ENCODE results near the gene PIK3R2. TPM values are rescaled to one million over a fixed set of nuclear protein-coding genes. Genes with fewer than 3 reads are reported as not detected.

PIK3R2 gene
- total RNA-seq, 3 donors from 2014 or later = 16.5 to 21.4 (median 19.6) TPM

GRCh38 chr19:18119013-18119716, 33.8 kb upstream of the PIK3R2 start:
- DNase-seq (peak; percentile 46), ATAC-seq (peak; percentile 39 to 46)
- Mint-ChIP-seq H3K4me1 (ENCODE audit: low read depth) (peaks cover 32% of the 10 kb centered on the region), H3K9me3 (no peaks in the 10 kb centered on the region), H3K36me3 (ENCODE audit: insufficient read depth) (peaks cover 7% of the 10 kb centered on the region), H3K4me3 (peak overlapping the region; percentile 82), H3K27me3 (ENCODE audit: low read depth) (no peaks in the 10 kb centered on the region)

- ATAC-seq (peak; percentile 9 to 26), DNase-seq (peak; percentile 65)
- Mint-ChIP-seq H3K4me1 (ENCODE audit: low read depth) (peaks cover 32% of the 10 kb centered on the region), H3K4me3 (peak overlapping the region; percentile 82), H3K36me3 (ENCODE audit: insufficient read depth) (peaks cover 12% of the 10 kb centered on the region), H3K27me3 (ENCODE audit: low read depth) (no peaks in the 10 kb centered on the region), H3K9me3 (no peaks in the 10 kb centered on the region)
These were observed 33.3 kb upstream of the PIK3R2 start for GRCh38 chr19:18119717-18120105.

DNA sequence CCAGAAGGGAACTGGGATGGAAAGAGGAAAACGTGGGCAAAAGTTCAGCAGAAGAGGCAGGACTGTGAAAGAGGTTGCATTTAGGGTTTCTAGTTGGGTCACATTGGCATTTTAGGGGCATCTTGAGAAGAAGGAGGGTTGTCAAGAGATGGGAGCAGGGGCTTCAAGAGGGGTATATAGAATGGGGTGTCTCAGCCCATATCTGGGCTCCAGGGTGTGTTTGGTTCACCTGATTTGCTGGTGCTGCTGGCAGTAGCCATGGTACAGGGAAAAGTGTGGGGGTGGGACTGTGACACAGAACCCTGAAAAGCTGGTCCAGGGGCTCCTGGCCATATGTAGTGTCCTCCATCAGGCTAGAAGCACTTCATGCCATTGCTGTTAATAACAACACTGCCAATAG, 32.8 kb upstream of the PIK3R2 start:
- peak overlapping the region; percentile 82 for H3K4me3 Mint-ChIP-seq
- DNase-seq = no peak
- ATAC-seq = no peak
- H3K27me3 Mint-ChIP-seq (ENCODE audit: low read depth) = no peaks in the 10 kb centered on the region
- peaks cover 32% of the 10 kb centered on the region for H3K4me1 Mint-ChIP-seq (ENCODE audit: low read depth)
- H3K9me3 Mint-ChIP-seq = no peaks in the 10 kb centered on the region
- peaks cover 12% of the 10 kb centered on the region for H3K36me3 Mint-ChIP-seq (ENCODE audit: insufficient read depth)

DNA sequence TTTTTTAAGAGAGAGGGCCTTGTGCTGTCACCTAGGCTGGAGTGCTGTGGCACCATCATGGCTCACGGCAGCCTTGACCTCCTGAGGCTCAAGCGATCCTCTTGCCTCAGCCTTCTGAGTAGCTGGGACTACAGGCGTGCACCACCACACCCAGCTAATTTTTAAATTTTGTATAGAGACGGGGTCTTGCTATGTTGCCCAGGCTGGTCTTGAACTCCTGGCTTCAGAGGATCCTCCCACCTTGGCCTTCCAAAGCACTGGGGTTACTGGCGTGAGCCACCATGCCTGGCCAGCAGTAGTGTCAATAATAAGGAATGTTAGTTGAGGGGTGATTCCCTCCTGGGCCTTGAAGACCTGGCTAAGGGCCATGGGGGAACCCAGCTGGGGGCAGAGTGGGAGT, 31.8 kb upstream of the PIK3R2 start:
- DNase-seq = no peak
- Mint-ChIP-seq H3K4me3 (no peak overlapping the region), H3K4me1 (ENCODE audit: low read depth) (peaks cover 32% of the 10 kb centered on the region), H3K9me3 (no peaks in the 10 kb centered on the region), H3K27me3 (ENCODE audit: low read depth) (no peaks in the 10 kb centered on the region), H3K36me3 (ENCODE audit: insufficient read depth) (peaks cover 15% of the 10 kb centered on the region)
- ATAC-seq = no peak

DNA sequence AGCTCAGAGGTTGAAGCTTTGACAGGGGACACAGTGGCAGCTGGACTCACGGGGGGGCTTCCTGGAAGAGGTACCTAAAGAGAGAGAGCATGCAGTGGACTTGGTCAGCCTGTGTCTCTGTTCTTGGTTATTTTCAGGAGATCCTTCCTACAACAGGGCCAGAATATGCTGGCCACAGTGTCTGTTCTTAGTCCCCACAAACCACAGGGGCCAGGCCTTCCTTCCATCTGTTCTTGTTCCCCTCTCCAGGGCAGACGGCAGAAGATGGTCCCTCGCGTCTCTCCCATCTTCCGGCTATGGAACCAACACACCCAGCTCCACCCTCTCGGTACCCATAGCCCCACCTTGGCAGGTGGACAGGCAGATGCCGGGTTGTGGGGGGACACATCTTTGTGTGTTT, 30.5 kb upstream of the PIK3R2 start:
- DNase-seq (no peak), ATAC-seq (no peak)
- peaks cover 28% of the 10 kb centered on the region for H3K4me1 Mint-ChIP-seq (ENCODE audit: low read depth)
- no peaks in the 10 kb centered on the region for H3K9me3 Mint-ChIP-seq
- no peak overlapping the region for H3K4me3 Mint-ChIP-seq
- H3K27me3 Mint-ChIP-seq (ENCODE audit: low read depth) = no peaks in the 10 kb centered on the region
- H3K36me3 Mint-ChIP-seq (ENCODE audit: insufficient read depth) = peaks cover 15% of the 10 kb centered on the region

DNA sequence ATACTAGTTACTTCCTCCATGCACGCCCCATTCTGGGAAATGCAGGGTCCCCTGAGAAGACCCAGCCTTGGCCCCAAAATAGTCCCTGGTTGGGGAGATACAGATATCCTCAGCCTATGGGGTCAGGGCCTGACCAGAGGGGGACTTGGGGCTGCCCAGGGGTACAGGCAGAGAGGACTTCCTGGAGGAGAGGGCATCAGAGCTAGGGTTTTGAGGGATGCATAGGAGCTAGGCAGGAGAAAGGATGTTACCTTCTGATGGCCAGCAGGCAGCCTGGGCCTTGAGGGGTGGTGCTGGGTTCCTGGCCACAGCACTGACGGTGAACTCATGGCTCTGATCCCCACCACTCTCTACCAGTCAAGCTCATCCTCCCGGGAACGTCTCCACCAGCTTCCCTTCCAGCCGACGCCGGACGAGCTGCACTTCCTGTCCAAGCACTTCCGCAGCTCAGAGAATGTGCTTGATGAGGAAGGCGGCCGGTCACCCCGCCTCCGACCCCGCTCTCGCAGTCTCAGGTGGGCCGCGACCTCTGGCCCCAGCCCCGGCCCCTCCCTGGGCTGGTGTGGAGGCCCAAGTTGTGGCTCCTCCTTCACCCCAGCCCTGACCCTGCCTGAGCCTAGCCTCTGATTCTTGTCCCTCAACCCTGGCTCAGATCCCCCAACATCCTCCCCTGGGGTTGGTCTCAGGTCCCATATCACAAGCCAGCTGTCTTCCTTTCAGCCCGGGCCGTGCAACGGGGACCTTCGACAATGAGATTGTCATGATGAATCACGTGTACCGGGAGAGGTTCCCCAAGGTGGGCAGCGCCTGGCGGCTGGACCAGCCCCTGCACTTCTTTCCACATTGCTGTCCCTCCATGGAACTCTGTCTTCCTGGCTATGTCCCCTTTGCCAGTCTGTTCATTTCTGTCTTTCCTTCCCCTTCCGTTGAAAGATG, 29.8 kb upstream of the PIK3R2 start:
- H3K4me1 Mint-ChIP-seq (ENCODE audit: low read depth) = peaks cover 26% of the 10 kb centered on the region
- ATAC-seq = no peak

GRCh38 chr19:18123819-18124218, 29.1 kb upstream of the PIK3R2 start:
- Mint-ChIP-seq H3K4me3 (no peak overlapping the region), H3K36me3 (ENCODE audit: insufficient read depth) (peaks cover 20% of the 10 kb centered on the region), H3K9me3 (no peaks in the 10 kb centered on the region), H3K27me3 (ENCODE audit: low read depth) (no peaks in the 10 kb centered on the region), H3K4me1 (ENCODE audit: low read depth) (peaks cover 20% of the 10 kb centered on the region)
- no peak for ATAC-seq
- DNase-seq = no peak

More for the DNA sequence above, 29.8 kb upstream of the PIK3R2 start:
- no peaks in the 10 kb centered on the region for H3K9me3 Mint-ChIP-seq
- no peak overlapping the region for H3K4me3 Mint-ChIP-seq
- H3K27me3 Mint-ChIP-seq (ENCODE audit: low read depth) = no peaks in the 10 kb centered on the region
- no peak for DNase-seq
- H3K36me3 Mint-ChIP-seq (ENCODE audit: insufficient read depth) = peaks cover 15% of the 10 kb centered on the region

- no peak for ATAC-seq
- Mint-ChIP-seq H3K36me3 (ENCODE audit: insufficient read depth) (peaks cover 22% of the 10 kb centered on the region), H3K27me3 (ENCODE audit: low read depth) (no peaks in the 10 kb centered on the region), H3K4me1 (ENCODE audit: low read depth) (peaks cover 1% of the 10 kb centered on the region), H3K9me3 (no peaks in the 10 kb centered on the region), H3K4me3 (no peak overlapping the region)
- DNase-seq = no peak
These were observed 26.9 kb upstream of the PIK3R2 start for GRCh38 chr19:18126097-18126496.

DNA sequence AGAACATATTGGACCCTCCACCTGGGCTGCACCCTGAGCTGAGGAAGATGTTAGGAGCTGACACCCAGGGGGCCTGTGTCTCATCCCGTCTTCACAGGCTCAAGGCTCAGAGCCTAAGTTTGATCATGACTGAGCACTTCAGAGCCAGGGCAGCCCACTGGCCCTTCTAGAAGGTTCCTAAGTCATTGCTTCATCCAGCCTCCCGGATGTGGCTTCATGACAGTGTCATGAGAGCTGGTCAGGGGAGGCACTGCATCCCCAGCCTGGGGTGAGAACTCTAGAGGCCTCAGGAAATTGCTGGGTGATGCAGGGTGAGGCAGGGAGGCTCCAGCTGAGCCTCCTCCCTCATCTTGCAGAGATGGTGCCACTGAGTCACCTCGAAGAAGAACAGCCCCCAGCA, 24.9 kb upstream of the PIK3R2 start:
- H3K4me1 Mint-ChIP-seq (ENCODE audit: low read depth) = peaks cover 1% of the 10 kb centered on the region
- DNase-seq (no peak), ATAC-seq (peak in 1 of 2 donors; percentile 25)
- peaks cover 28% of the 10 kb centered on the region for H3K36me3 Mint-ChIP-seq (ENCODE audit: insufficient read depth)
- no peaks in the 10 kb centered on the region for H3K9me3 Mint-ChIP-seq
- H3K4me3 Mint-ChIP-seq = no peak overlapping the region
- H3K27me3 Mint-ChIP-seq (ENCODE audit: low read depth) = no peaks in the 10 kb centered on the region

- Mint-ChIP-seq H3K36me3 (ENCODE audit: insufficient read depth) (peaks cover 22% of the 10 kb centered on the region), H3K9me3 (no peaks in the 10 kb centered on the region), H3K27me3 (ENCODE audit: low read depth) (no peaks in the 10 kb centered on the region), H3K4me3 (no peak overlapping the region), H3K4me1 (ENCODE audit: low read depth) (peaks cover 1% of the 10 kb centered on the region)
- no peak for ATAC-seq
- DNase-seq = no peak
These were observed 24.2 kb upstream of the PIK3R2 start for GRCh38 chr19:18128805-18129204.

DNA sequence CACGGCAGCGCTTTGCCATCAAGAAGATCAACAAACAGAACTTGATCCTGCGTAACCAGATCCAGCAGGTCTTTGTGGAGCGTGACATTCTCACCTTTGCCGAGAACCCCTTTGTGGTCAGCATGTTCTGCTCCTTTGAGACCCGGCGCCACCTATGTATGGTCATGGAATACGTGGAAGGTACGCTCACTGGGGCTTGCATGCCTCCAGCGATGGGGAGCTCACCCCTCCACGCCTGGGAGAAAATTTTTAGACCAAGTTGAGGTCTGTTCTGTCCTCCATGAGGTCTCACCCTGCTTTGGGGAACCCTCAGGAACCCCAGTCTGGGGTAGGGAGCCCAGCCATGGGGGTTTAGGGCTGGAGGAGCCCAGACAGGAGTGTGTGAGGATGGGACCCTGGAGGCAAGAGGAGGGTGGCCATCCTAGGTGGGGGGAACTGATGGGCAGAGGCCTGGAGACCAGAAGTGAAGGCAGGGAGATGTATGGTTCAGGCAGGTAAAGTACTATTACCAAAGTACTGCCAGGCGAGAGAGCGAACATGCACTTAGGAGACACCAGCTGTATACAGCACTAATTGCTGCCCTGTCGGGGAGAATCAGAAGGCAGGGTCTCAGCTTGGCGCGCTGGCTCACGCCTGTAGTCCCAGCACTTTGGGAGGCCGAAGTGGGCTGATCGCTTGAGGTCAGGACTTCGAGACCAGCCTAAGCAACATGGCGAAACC, 22.3 kb upstream of the PIK3R2 start:
- Mint-ChIP-seq H3K36me3 (ENCODE audit: insufficient read depth) (peaks cover 21% of the 10 kb centered on the region), H3K9me3 (no peaks in the 10 kb centered on the region), H3K27me3 (ENCODE audit: low read depth) (no peaks in the 10 kb centered on the region), H3K4me3 (no peak overlapping the region), H3K4me1 (ENCODE audit: low read depth) (peaks cover 1% of the 10 kb centered on the region)
- no peak for DNase-seq
- no peak for ATAC-seq

DNA sequence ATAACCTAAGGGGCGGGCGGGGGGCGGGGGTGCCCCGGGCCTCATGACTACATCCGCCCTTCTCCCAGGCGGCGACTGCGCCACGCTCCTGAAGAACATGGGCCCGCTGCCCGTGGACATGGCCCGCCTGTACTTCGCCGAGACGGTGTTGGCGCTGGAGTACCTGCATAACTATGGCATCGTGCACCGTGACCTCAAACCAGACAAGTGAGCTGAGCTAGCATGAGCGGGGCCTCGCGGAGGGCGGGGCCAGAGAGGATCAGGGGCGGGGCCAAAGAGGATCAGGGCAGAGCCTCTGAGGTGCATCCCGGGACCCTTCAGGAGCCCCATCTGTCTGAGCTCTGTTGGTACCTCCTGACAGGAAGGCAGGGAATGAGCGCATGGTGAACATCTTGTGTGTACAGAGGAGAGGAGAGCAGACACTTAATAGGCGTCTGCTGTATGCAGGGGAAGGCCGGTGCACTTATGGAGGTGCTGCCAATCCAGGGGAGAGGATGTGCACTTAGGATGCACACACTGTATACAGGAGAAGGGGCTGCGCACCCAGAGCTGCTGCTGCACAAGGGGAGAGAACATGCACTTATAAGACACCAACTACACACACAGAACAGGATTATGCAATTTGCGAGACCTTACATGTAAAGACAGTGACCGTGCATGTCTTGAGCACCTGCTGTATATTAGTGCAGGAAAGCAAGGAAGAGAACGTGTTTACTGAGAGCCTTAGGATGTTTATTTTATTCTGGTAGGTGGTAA, 20.9 kb upstream of the PIK3R2 start:
- peak in 1 of 2 donors; percentile 32 for ATAC-seq
- Mint-ChIP-seq H3K36me3 (ENCODE audit: insufficient read depth) (peaks cover 22% of the 10 kb centered on the region), H3K9me3 (no peaks in the 10 kb centered on the region), H3K4me1 (ENCODE audit: low read depth) (peaks cover 1% of the 10 kb centered on the region), H3K4me3 (no peak overlapping the region), H3K27me3 (ENCODE audit: low read depth) (no peaks in the 10 kb centered on the region)
- no peak for DNase-seq

- no peaks in the 10 kb centered on the region for H3K27me3 Mint-ChIP-seq (ENCODE audit: low read depth)
- no peak for ATAC-seq
- H3K4me3 Mint-ChIP-seq = no peak overlapping the region
- DNase-seq = no peak
- H3K4me1 Mint-ChIP-seq (ENCODE audit: low read depth) = no peaks in the 10 kb centered on the region
- no peaks in the 10 kb centered on the region for H3K9me3 Mint-ChIP-seq
- H3K36me3 Mint-ChIP-seq (ENCODE audit: insufficient read depth) = peaks cover 24% of the 10 kb centered on the region
These were observed 17.0 kb upstream of the PIK3R2 start for GRCh38 chr19:18135712-18136584.
